HCT116 (cell line): ENCODE results near the gene ITPR2.

Experiments
- CEBPB ChIP-seq: IDR thresholded peaks from 2 replicates; pipeline ENCODE4 v1.6.1; 2012; ENCODE audit warnings: low read depth
- ELF1 ChIP-seq: IDR thresholded peaks from 2 replicates; pipeline ENCODE4 v1.6.1; 2012; ENCODE audit warnings: low read depth, borderline replicate concordance
- MAX ChIP-seq: IDR thresholded peaks from 2 replicates; pipeline ENCODE4 v1.6.1; 2012
- POLR2A ChIP-seq: IDR thresholded peaks from 2 replicates; pipeline ENCODE4 v1.7.0; 2011; ENCODE audit warnings: borderline replicate concordance; ENCODE audit not compliant: insufficient read depth, insufficient read length; ENCODE audit errors: extremely low read depth
- POLR2AphosphoS5 ChIP-seq: IDR thresholded peaks from 2 replicates; pipeline ENCODE4 v1.6.1; 2011; ENCODE audit warnings: mild to moderate bottlenecking, low read depth, low read length, moderate library complexity
- RAD21 ChIP-seq: IDR thresholded peaks from 2 replicates; pipeline ENCODE4 v1.6.1; 2012; ENCODE audit warnings: low read depth, mild to moderate bottlenecking
- REST ChIP-seq: IDR thresholded peaks from 2 replicates; pipeline ENCODE4 v1.6.1; 2012; ENCODE audit warnings: low read depth
- SIN3A ChIP-seq: IDR thresholded peaks from 2 replicates; pipeline ENCODE4 v1.6.1; 2012; ENCODE audit warnings: low read depth
- SRF ChIP-seq: IDR thresholded peaks from 2 replicates; pipeline ENCODE4 v1.6.1; 2012; ENCODE audit warnings: low read depth
- TCF7L2 ChIP-seq: IDR thresholded peaks from 2 replicates; pipeline ENCODE4 v1.7.0; 2011; ENCODE audit warnings: borderline replicate concordance, inconsistent platforms; ENCODE audit not compliant: insufficient read depth, insufficient read length; ENCODE audit errors: extremely low read depth
- YY1 ChIP-seq: IDR thresholded peaks from 2 replicates; pipeline ENCODE4 v1.6.1; 2011; ENCODE audit warnings: low read length, low read depth, moderate library complexity, mild to moderate bottlenecking; ENCODE audit not compliant: insufficient replicate concordance; ENCODE audit errors: extremely low read depth
- ZFX ChIP-seq: fragments of 450-650 bp; IDR thresholded peaks from 2 replicates; pipeline ENCODE4 v1.6.1; 2017
- TF ChIP-seq, protein P1 (sequence below), 3 experiments: fragments of 200-600 bp in 1 of 3; sonication (generic) in 1 of 3; IDR thresholded peaks in 2 of 3; conservative IDR thresholded peaks in 1 of 3; 2 replicates each; pipeline ENCODE4 v1.5.1; 2012 to 2017; ENCODE audit warnings: low read depth in 2 of 3, low read length in 2 of 3, antibody characterized with exemption in 1 of 3, borderline replicate concordance in 1 of 3, control low read depth in 1 of 3, mild to moderate bottlenecking in 1 of 3, mixed read lengths in 1 of 3, mixed run types in 1 of 3, moderate library complexity in 1 of 3; ENCODE audit not compliant: insufficient read depth in 1 of 3

DNA sequence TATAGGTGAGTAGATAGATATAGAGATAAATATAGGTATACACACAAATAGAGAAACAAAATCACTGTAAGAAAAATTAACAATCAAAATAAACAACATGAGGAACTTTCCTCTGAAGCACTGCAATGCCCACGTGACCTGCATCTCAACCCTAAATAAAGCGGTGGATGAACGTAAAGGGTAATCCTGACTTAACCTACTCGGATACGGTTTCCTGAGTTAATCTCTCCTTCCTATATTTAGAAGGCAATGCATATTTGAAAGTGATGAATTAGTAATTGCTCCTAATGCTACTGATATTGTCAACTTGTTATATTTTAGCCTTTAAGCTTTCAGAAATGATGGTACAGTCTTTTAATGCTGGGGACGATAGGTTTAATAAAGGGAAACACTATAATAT is 221.4 kb downstream of the ITPR2 start:
- TF ChIP-seq, protein P1, sequence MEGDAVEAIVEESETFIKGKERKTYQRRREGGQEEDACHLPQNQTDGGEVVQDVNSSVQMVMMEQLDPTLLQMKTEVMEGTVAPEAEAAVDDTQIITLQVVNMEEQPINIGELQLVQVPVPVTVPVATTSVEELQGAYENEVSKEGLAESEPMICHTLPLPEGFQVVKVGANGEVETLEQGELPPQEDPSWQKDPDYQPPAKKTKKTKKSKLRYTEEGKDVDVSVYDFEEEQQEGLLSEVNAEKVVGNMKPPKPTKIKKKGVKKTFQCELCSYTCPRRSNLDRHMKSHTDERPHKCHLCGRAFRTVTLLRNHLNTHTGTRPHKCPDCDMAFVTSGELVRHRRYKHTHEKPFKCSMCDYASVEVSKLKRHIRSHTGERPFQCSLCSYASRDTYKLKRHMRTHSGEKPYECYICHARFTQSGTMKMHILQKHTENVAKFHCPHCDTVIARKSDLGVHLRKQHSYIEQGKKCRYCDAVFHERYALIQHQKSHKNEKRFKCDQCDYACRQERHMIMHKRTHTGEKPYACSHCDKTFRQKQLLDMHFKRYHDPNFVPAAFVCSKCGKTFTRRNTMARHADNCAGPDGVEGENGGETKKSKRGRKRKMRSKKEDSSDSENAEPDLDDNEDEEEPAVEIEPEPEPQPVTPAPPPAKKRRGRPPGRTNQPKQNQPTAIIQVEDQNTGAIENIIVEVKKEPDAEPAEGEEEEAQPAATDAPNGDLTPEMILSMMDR (IDR thresholded peaks at IDR 0.05 in 2 of 3, conservative IDR thresholded peaks at IDR 0.05 in 1 of 3; ENCODE audit: borderline replicate concordance in 1 of 3, insufficient read depth in 1 of 3, low read depth in 2 of 3, low read length in 2 of 3), result no peak
- TF ChIP-seq ELF1 (no peak), POLR2AphosphoS5 (no peak), MAX (no peak), CEBPB (no peak), POLR2A (no peak), SIN3A (no peak), REST (no peak), SRF (no peak), RAD21 (no peak), ZFX (no peak), YY1 (no peak), TCF7L2 (no peak)
